Measurements from ENCODE around the gene PALLD.

Gene PALLD

GRCh38 chr4:168527560-168527959 lies 30.7 kb downstream of the PALLD start:
- H3K4me3 ChIP-seq (ENCODE audit: low read depth, low read length), result no peak overlapping the region
- TF ChIP-seq CTCF (IDR thresholded peaks at IDR 0.05; ENCODE audit: low read depth, low read length), result no peak

GRCh38 chr4:168528131-168528949 lies 31.5 kb downstream of the PALLD start:
- no peak for TF ChIP-seq CTCF (IDR thresholded peaks at IDR 0.05; ENCODE audit: low read depth, low read length)
- no peak overlapping the region for H3K4me3 ChIP-seq (ENCODE audit: low read depth, low read length)

- TF ChIP-seq CTCF (IDR thresholded peaks at IDR 0.05; ENCODE audit: low read depth, low read length), result no peak
- no peak overlapping the region for H3K4me3 ChIP-seq (ENCODE audit: low read depth, low read length)
Measured at GRCh38 chr4:168529257-168529656, 32.4 kb downstream of the PALLD start.

- no peak overlapping the region for H3K4me3 ChIP-seq (ENCODE audit: low read depth, low read length)
- TF ChIP-seq CTCF (IDR thresholded peaks at IDR 0.05; ENCODE audit: low read depth, low read length), result no peak
Measured at GRCh38 chr4:168531305-168531704, 34.5 kb downstream of the PALLD start.

GRCh38 chr4:168534535-168534934 lies 37.7 kb downstream of the PALLD start:
- TF ChIP-seq CTCF (IDR thresholded peaks at IDR 0.05; ENCODE audit: low read depth, low read length), result no peak
- H3K4me3 ChIP-seq (ENCODE audit: low read depth, low read length), result no peak overlapping the region

- no peak overlapping the region for H3K4me3 ChIP-seq (ENCODE audit: low read depth, low read length)
- no peak for TF ChIP-seq CTCF (IDR thresholded peaks at IDR 0.05; ENCODE audit: low read depth, low read length)
Measured at GRCh38 chr4:168535689-168536088, 38.8 kb downstream of the PALLD start.

GRCh38 chr4:168536448-168536847 lies 39.6 kb downstream of the PALLD start:
- no peak overlapping the region for H3K4me3 ChIP-seq (ENCODE audit: low read depth, low read length)
- TF ChIP-seq CTCF (IDR thresholded peaks at IDR 0.05; ENCODE audit: low read depth, low read length), result no peak

Measured in WI38 (cell line).